HEK293T (cell line): ENCODE measurements around the gene PSMB7.

Experiments used
- CTCF ChIA-PET: fragments of 350-600 bp; formaldehyde crosslinking; extraction: SDS; loops from one replicate; lab custom pipeline; 2021; ENCODE audit warnings: antibody characterized with exemption, inconsistent platforms; lab: Yijun Ruan, JAX
- POLR2A ChIA-PET: fragments of 350-600 bp; formaldehyde crosslinking; extraction: SDS; loops from one replicate; lab custom pipeline; 2020; ENCODE audit warnings: antibody characterized with exemption, inconsistent platforms; lab: Yijun Ruan, JAX
- DNase-seq: peaks from one replicate; pipeline ENCODE4 v3.0.0; 2012; ENCODE audit warnings: mixed read lengths; ENCODE audit errors: extremely low spot score
- ARNT ChIP-seq: fragments of 450-650 bp; IDR thresholded peaks from 2 replicates; pipeline ENCODE4 v1.6.1; 2017; ENCODE audit warnings: mild to moderate bottlenecking
- BHLHE40 ChIP-seq: fragments of 450-650 bp; IDR thresholded peaks from 2 replicates; pipeline ENCODE4 v1.6.1; 2016; ENCODE audit warnings: mild to moderate bottlenecking, moderate library complexity, borderline replicate concordance
- CTBP1 ChIP-seq: fragments of 450-650 bp; IDR thresholded peaks from 2 replicates; pipeline ENCODE4 v1.6.1; 2016; ENCODE audit warnings: borderline replicate concordance
- ELF4 ChIP-seq: fragments of 450-650 bp; IDR thresholded peaks from 2 replicates; pipeline ENCODE4 v1.6.1; 2017; ENCODE audit warnings: antibody characterized with exemption
- FOXA1 ChIP-seq: fragments of 450-650 bp; IDR thresholded peaks from 2 replicates; pipeline ENCODE4 v1.6.1; 2016; ENCODE audit warnings: mild to moderate bottlenecking
- FOXK2 ChIP-seq: fragments of 450-650 bp; IDR thresholded peaks from 2 replicates; pipeline ENCODE4 v1.6.1; 2016; ENCODE audit warnings: mild to moderate bottlenecking
- FOXM1 ChIP-seq: fragments of 450-650 bp; IDR thresholded peaks from 2 replicates; pipeline ENCODE4 v1.6.1; 2017; ENCODE audit warnings: mild to moderate bottlenecking, borderline replicate concordance
- HDGF ChIP-seq: fragments of 450-650 bp; IDR thresholded peaks from 2 replicates; pipeline ENCODE4 v1.6.1; 2017; ENCODE audit warnings: antibody characterized with exemption, borderline replicate concordance
- L3MBTL2 ChIP-seq: fragments of 450-650 bp; conservative IDR thresholded peaks from 2 replicates; pipeline ENCODE4 v1.6.1; 2016; ENCODE audit warnings: mild to moderate bottlenecking
- LEF1 ChIP-seq: fragments of 450-650 bp; IDR thresholded peaks from 2 replicates; pipeline ENCODE4 v1.6.1; 2017; ENCODE audit warnings: mild to moderate bottlenecking, borderline replicate concordance
- NFRKB ChIP-seq: fragments of 450-650 bp; IDR thresholded peaks from 2 replicates; pipeline ENCODE4 v1.6.1; 2016; ENCODE audit warnings: mild to moderate bottlenecking, moderate library complexity
- SP1 ChIP-seq: fragments of 450-650 bp; IDR thresholded peaks from 2 replicates; pipeline ENCODE4 v1.6.1; 2017
- SUZ12 ChIP-seq: fragments of 450-650 bp; IDR thresholded peaks from 2 replicates; pipeline ENCODE4 v1.6.1; 2016; ENCODE audit warnings: mild to moderate bottlenecking
- TARDBP ChIP-seq: fragments of 450-650 bp; IDR thresholded peaks from 2 replicates; pipeline ENCODE4 v1.6.1; 2016
- ZNF384 ChIP-seq: fragments of 450-650 bp; IDR thresholded peaks from 2 replicates; pipeline ENCODE4 v1.6.1; 2016
- TF ChIP-seq, protein P1 (sequence below): fragments of 450-650 bp; IDR thresholded peaks from 2 replicates; pipeline ENCODE4 v1.6.1; 2016

PSMB7 gene

DNA sequence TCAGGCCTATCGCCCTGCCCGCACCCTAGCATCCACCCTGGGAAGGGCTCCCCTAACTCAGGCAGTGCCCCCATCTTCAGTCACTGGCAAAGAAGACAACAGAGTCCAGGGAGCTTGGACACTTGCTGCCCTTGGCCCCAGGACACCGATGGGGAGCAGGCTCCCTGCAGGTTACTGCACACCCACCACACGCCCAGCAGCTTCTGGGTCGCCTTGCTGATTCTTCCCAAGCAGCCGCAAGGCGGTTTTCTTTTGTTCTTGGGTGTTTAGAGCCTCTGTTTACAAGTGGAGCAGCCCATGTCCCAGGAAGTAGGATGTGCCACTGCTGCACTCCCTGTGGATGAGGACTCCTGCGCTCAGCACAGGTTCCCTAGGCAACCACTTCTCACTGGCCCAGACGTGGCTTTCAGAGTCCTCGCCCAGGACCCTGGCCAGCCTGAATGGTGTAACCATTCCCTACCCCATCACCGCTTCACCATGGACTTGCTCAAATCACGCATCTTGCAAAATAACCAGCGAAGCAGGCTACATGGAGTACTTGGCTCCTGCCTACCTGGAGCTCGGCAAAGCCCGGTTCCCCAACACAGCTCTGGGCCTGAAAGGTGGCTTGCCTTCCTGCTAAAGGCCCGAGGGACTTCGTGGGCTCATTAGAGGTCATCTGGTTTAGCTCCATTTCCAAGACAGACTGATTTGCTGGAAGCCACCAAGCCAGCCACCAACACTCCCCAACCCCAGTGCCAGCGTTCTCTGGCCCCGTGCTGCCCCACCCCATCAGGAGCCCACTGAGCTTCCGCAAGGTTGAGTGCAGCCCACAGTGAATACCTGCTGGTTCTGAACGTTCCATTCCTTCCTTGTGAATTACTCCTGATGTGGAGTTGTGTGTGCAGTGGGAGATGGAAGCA lies 60.0 kb downstream of the PSMB7 start:
- TF ChIP-seq SP1 (no peak), FOXM1 (no peak), NFRKB (no peak), HDGF (no peak), FOXA1 (no peak), L3MBTL2 (no peak), CTBP1 (no peak), BHLHE40 (no peak), ELF4 (no peak), TARDBP (no peak), LEF1 (no peak), ZNF384 (no peak), ARNT (no peak), SUZ12 (no peak), FOXK2 (no peak)
- TF ChIP-seq, protein P1, sequence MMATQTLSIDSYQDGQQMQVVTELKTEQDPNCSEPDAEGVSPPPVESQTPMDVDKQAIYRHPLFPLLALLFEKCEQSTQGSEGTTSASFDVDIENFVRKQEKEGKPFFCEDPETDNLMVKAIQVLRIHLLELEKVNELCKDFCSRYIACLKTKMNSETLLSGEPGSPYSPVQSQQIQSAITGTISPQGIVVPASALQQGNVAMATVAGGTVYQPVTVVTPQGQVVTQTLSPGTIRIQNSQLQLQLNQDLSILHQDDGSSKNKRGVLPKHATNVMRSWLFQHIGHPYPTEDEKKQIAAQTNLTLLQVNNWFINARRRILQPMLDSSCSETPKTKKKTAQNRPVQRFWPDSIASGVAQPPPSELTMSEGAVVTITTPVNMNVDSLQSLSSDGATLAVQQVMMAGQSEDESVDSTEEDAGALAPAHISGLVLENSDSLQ: no peak
- ChIA-PET CTCF (interaction anchor here (0.9 kb wide), 1 partner anchor 35 kb away, joined by 3 read pairs; no protein-coding TSS in a partner anchor), POLR2A (no interaction called here)
- DNase-seq: no peak

DNA sequence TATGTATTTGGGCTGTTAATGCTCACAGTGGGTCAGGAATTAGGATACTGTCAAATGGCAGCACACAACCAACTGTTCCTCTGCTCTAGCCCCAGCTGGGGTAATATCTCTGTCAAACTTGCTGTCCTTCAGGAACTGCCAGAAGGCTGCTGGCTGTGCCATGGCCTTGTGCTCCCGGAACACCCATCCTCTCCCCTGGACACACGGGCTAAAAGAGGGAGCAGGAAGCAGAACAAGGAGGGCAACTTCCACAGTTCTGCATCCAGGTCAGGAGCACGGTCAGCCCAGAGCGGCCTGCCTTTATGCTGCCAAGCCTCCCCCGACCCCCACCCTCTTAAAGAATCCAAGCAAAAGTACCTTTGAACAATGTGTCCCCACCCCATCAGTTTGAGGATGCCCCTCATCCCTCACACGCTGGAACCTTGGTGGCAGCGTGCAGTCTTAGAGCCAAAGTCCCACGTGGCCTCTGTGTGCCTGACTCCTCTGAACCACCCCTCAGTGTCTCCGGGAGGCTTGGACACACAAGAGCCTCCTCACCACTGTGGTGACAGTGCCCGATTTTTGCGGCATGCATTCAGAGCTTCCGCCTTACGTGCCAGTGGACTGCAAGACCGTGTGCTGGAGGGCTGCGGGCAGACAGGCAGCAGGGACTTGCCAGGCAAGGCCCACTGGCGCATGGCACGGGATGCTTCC lies 60.8 kb downstream of the PSMB7 start:
- TF ChIP-seq SP1 (no peak), ARNT (no peak), ZNF384 (no peak), L3MBTL2 (no peak), FOXA1 (no peak), TARDBP (no peak), BHLHE40 (no peak), FOXM1 (no peak), NFRKB (no peak), FOXK2 (no peak), HDGF (no peak), SUZ12 (no peak), CTBP1 (no peak), LEF1 (no peak), ELF4 (no peak)
- TF ChIP-seq, protein P1: no peak
- no peak for DNase-seq
- CTCF ChIA-PET: no interaction called here
- POLR2A ChIA-PET: no interaction called here

DNA sequence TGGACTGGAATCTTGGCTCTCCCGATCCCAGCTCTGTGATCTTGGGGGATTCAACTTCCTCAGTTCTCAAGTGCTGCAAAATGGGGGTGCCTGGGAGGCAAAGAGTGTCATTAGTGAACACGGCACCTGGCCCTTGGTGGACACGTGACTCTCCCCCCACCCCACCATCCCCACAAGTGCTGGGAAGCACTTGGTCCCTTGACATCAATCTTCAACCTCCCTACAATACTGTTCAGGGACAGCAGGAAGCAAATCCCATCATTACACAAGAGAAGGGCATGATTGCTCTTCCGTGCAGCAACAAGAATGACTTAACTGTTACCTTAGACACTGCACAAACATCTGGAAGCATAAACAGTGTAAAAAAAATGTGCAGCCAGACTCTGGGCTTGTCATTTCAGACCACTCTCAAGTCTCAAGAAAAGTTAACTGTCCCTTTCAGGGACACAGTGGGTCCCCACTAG lies 61.4 kb downstream of the PSMB7 start:
- TF ChIP-seq FOXM1 (no peak), TARDBP (no peak), HDGF (no peak), SUZ12 (no peak), LEF1 (no peak), CTBP1 (no peak), NFRKB (no peak), ZNF384 (no peak)
- DNase-seq: no peak
- ChIA-PET CTCF (no interaction called here), POLR2A (no interaction called here)

- TF ChIP-seq NFRKB: no peak
- TF ChIP-seq FOXM1: no peak
- ChIA-PET POLR2A (no interaction called here), CTCF (no interaction called here)
- no peak for DNase-seq
These were observed 62.0 kb downstream of the PSMB7 start for GRCh38 chr9:124353166-124353768.

- CTCF ChIA-PET: no interaction called here
- TF ChIP-seq ZNF384 (no peak), BHLHE40 (no peak), LEF1 (no peak), ELF4 (no peak), HDGF (no peak), L3MBTL2 (no peak), ARNT (no peak), FOXM1 (no peak), FOXK2 (no peak), SP1 (no peak)
- TF ChIP-seq, protein P1: no peak
- POLR2A ChIA-PET: no interaction called here
- no peak for DNase-seq
These were observed 62.6 kb downstream of the PSMB7 start for GRCh38 chr9:124352616-124353015.
